DOHH2 (cell line): ENCODE data around the gene HDAC4.

Experiments used
- H3F3A ChIP-seq: fragments of 200-600 bp; sonication (generic), shearing (Covaris generic); 2 replicates; pipeline ENCODE4 v1.6.0; 2016; ENCODE audit warnings: antibody characterized with exemption, mild to moderate bottlenecking; ENCODE audit not compliant: control insufficient read depth, insufficient read depth
- H3K27ac ChIP-seq: fragments of 200-600 bp; sonication (generic); 2 replicates; pipeline ENCODE4 v1.5.1; 2014; ENCODE audit warnings: low read depth, mild to moderate bottlenecking, low read length, moderate library complexity
- H3K27me3 ChIP-seq: fragments of 200-600 bp; sonication (generic); 2 replicates; pipeline ENCODE4 v1.6.1; 2014; ENCODE audit warnings: mild to moderate bottlenecking, low read length, mixed read lengths; ENCODE audit not compliant: control insufficient read depth
- H3K36me3 ChIP-seq: fragments of 200-600 bp; sonication (generic); 2 replicates; pipeline ENCODE4 v1.6.1; 2014; ENCODE audit warnings: mild to moderate bottlenecking, low read length, moderate library complexity, mixed read lengths; ENCODE audit not compliant: control insufficient read depth
- H3K4me1 ChIP-seq: fragments of 200-600 bp; sonication (generic); 2 replicates; pipeline ENCODE4 v1.6.1; 2014; ENCODE audit warnings: mild to moderate bottlenecking, low read length, mixed read lengths; ENCODE audit not compliant: control insufficient read depth
- H3K4me2 ChIP-seq: fragments of 200-600 bp; sonication (generic); 2 replicates; pipeline ENCODE4 v1.6.0; 2014; ENCODE audit warnings: mild to moderate bottlenecking, low read length, moderate library complexity
- H3K4me3 ChIP-seq: fragments of 200-600 bp; sonication (generic); 2 replicates; pipeline ENCODE4 v1.5.1; 2014; ENCODE audit warnings: mild to moderate bottlenecking, low read length, mixed read lengths
- H3K79me2 ChIP-seq: fragments of 200-600 bp; sonication (generic); 2 replicates; pipeline ENCODE4 v1.6.1; 2014; ENCODE audit warnings: mild to moderate bottlenecking, low read length, mixed read lengths; ENCODE audit not compliant: control insufficient read depth
- H3K9me2 ChIP-seq: fragments of 200-600 bp; sonication (generic); replicated peaks from 2 replicates; pipeline ENCODE4 v1.6.1; 2014; ENCODE audit warnings: mild to moderate bottlenecking, low read length, mixed read lengths; ENCODE audit not compliant: control insufficient read depth
- H3K9me3 ChIP-seq: fragments of 200-600 bp; sonication (generic); 2 replicates; pipeline ENCODE4 v1.6.1; 2014; ENCODE audit warnings: antibody characterized with exemption, low read length, mixed read lengths; ENCODE audit not compliant: control insufficient read depth, insufficient read depth
- H4K20me1 ChIP-seq: fragments of 200-600 bp; sonication (generic); 2 replicates; pipeline ENCODE4 v1.6.0; 2014; ENCODE audit warnings: low read depth, mild to moderate bottlenecking, antibody characterized with exemption, low read length, moderate library complexity; ENCODE audit not compliant: control insufficient read depth, insufficient read depth
- EZH2phosphoT487 ChIP-seq: fragments of 200-600 bp; sonication (generic); IDR thresholded peaks from 2 replicates; pipeline ENCODE4 v1.6.1; 2017; ENCODE audit warnings: borderline replicate concordance, mild to moderate bottlenecking, antibody characterized with exemption, low read length, moderate library complexity, mixed read lengths
- TF ChIP-seq, protein P1 (sequence below): fragments of 200-600 bp; sonication (generic); IDR thresholded peaks from one replicate; pipeline ENCODE4 v1.5.1; 2014; ENCODE audit warnings: antibody characterized with exemption, mild to moderate bottlenecking, low read depth, low read length; ENCODE audit not compliant: poor library complexity, severe bottlenecking

The HDAC4 gene

DNA sequence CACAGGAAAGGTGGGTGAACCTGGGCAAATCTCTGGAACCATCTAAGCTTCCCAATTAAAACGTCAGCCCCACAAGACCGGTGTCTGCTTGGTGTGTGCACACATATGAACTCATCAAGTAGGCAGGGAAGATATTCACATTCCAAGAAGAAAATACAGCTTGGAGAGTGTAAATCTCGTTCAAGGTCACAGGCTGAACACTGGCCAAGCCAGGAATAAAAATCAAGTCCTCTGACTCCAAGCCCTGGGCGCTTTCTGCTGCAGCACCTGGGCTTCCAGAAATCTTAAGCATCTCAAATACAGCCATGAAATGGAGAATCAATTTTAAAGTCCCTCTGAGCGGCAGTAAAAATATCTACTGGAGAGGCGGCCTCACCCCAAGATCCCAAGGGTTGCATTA is 402.0 kb downstream of the HDAC4 start:
- TF ChIP-seq, protein P1, sequence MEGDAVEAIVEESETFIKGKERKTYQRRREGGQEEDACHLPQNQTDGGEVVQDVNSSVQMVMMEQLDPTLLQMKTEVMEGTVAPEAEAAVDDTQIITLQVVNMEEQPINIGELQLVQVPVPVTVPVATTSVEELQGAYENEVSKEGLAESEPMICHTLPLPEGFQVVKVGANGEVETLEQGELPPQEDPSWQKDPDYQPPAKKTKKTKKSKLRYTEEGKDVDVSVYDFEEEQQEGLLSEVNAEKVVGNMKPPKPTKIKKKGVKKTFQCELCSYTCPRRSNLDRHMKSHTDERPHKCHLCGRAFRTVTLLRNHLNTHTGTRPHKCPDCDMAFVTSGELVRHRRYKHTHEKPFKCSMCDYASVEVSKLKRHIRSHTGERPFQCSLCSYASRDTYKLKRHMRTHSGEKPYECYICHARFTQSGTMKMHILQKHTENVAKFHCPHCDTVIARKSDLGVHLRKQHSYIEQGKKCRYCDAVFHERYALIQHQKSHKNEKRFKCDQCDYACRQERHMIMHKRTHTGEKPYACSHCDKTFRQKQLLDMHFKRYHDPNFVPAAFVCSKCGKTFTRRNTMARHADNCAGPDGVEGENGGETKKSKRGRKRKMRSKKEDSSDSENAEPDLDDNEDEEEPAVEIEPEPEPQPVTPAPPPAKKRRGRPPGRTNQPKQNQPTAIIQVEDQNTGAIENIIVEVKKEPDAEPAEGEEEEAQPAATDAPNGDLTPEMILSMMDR: no peak
- no peak for TF ChIP-seq EZH2phosphoT487
- Histone ChIP-seq H3K27me3 (no peaks in the 10 kb centered on the region), H3K9me3 (no peaks in the 10 kb centered on the region), H3K36me3 (no peaks in the 10 kb centered on the region), H3K4me3 (no peak overlapping the region), H3F3A (no peaks in the 10 kb centered on the region), H3K79me2 (no peaks in the 10 kb centered on the region), H3K9me2 (no peaks in the 10 kb centered on the region), H3K27ac (no peak overlapping the region), H3K4me2 (no peak overlapping the region), H3K4me1 (no peaks in the 10 kb centered on the region), H4K20me1 (no peaks in the 10 kb centered on the region)
